ENCODE data around the gene GPR50.

Gene GPR50

GRCh38 chrX:151176231-151176750 lies at the start of gene GPR50:
GPR50 (plus strand) TSS chrX:151176584; CDS start chrX:151176722, 138 bp downstream.
- no peaks in the 10 kb centered on the region for H3K36me3 Mint-ChIP-seq (ENCODE audit: low read depth)
- H3K4me1 Mint-ChIP-seq (ENCODE audit: low read depth), result peaks cover 8% of the 10 kb centered on the region
- no peaks in the 10 kb centered on the region for H3K9me3 Mint-ChIP-seq
- peaks cover 55% of the 10 kb centered on the region for H3K27me3 Mint-ChIP-seq
- H3K27ac Mint-ChIP-seq, result no peak within 1 kb of the TSS
- no peak within 1 kb of the TSS for H3K4me3 Mint-ChIP-seq

GRCh38 chrX:151132531-151132930 lies 43.9 kb upstream of the GPR50 start:
- Mint-ChIP-seq H3K36me3 (ENCODE audit: low read depth) (no peaks in the 10 kb centered on the region), H3K27ac (no peak overlapping the region), H3K9me3 (no peaks in the 10 kb centered on the region), H3K27me3 (no peaks in the 10 kb centered on the region), H3K4me1 (ENCODE audit: low read depth) (no peaks in the 10 kb centered on the region), H3K4me3 (no peak overlapping the region)

GRCh38 chrX:151151665-151152267 lies 24.6 kb upstream of the GPR50 start:
- Mint-ChIP-seq H3K27ac (no peak overlapping the region), H3K27me3 (peaks cover 20% of the 10 kb centered on the region), H3K4me1 (ENCODE audit: low read depth) (no peaks in the 10 kb centered on the region)

GRCh38 chrX:151153086-151153485 lies 23.3 kb upstream of the GPR50 start:
- Mint-ChIP-seq H3K4me1 (ENCODE audit: low read depth) (no peaks in the 10 kb centered on the region), H3K9me3 (no peaks in the 10 kb centered on the region), H3K4me3 (no peak overlapping the region), H3K27ac (no peak overlapping the region), H3K36me3 (ENCODE audit: low read depth) (no peaks in the 10 kb centered on the region), H3K27me3 (peaks cover 20% of the 10 kb centered on the region)

More at GRCh38 chrX:151151665-151152267, 24.6 kb upstream of the GPR50 start:
- no peak overlapping the region for H3K4me3 Mint-ChIP-seq
- H3K9me3 Mint-ChIP-seq, result no peaks in the 10 kb centered on the region
- no peaks in the 10 kb centered on the region for H3K36me3 Mint-ChIP-seq (ENCODE audit: low read depth)

- Mint-ChIP-seq H3K27me3 (peaks cover 19% of the 10 kb centered on the region), H3K9me3 (no peaks in the 10 kb centered on the region), H3K4me3 (no peak overlapping the region), H3K27ac (no peak overlapping the region), H3K4me1 (ENCODE audit: low read depth) (no peaks in the 10 kb centered on the region), H3K36me3 (ENCODE audit: low read depth) (no peaks in the 10 kb centered on the region)
These were observed 22.7 kb upstream of the GPR50 start for GRCh38 chrX:151153667-151154066.

- no peaks in the 10 kb centered on the region for H3K36me3 Mint-ChIP-seq (ENCODE audit: low read depth)
- no peaks in the 10 kb centered on the region for H3K4me1 Mint-ChIP-seq (ENCODE audit: low read depth)
- no peaks in the 10 kb centered on the region for H3K9me3 Mint-ChIP-seq
These were observed 21.1 kb upstream of the GPR50 start for GRCh38 chrX:151155234-151155633.

GRCh38 chrX:151161690-151162089 lies 14.7 kb upstream of the GPR50 start:
- Mint-ChIP-seq H3K4me3 (no peak overlapping the region), H3K36me3 (ENCODE audit: low read depth) (no peaks in the 10 kb centered on the region), H3K27ac (peak overlapping the region; percentile 40), H3K9me3 (no peaks in the 10 kb centered on the region), H3K27me3 (peaks cover 13% of the 10 kb centered on the region), H3K4me1 (ENCODE audit: low read depth) (no peaks in the 10 kb centered on the region)

More at GRCh38 chrX:151155234-151155633, 21.1 kb upstream of the GPR50 start:
- peaks cover 8% of the 10 kb centered on the region for H3K27me3 Mint-ChIP-seq
- H3K27ac Mint-ChIP-seq, result no peak overlapping the region
- no peak overlapping the region for H3K4me3 Mint-ChIP-seq

- Mint-ChIP-seq H3K27ac (no peak overlapping the region), H3K9me3 (no peaks in the 10 kb centered on the region), H3K36me3 (ENCODE audit: low read depth) (no peaks in the 10 kb centered on the region), H3K4me3 (no peak overlapping the region), H3K4me1 (ENCODE audit: low read depth) (no peaks in the 10 kb centered on the region), H3K27me3 (peaks cover 11% of the 10 kb centered on the region)
These were observed 8.5 kb upstream of the GPR50 start for GRCh38 chrX:151167791-151168345.

GRCh38 chrX:151169783-151170182 lies 6.6 kb upstream of the GPR50 start:
- H3K27me3 Mint-ChIP-seq, result peaks cover 12% of the 10 kb centered on the region
- H3K4me3 Mint-ChIP-seq, result no peak overlapping the region
- H3K4me1 Mint-ChIP-seq (ENCODE audit: low read depth), result no peaks in the 10 kb centered on the region
- no peak overlapping the region for H3K27ac Mint-ChIP-seq
- H3K9me3 Mint-ChIP-seq, result no peaks in the 10 kb centered on the region
- H3K36me3 Mint-ChIP-seq (ENCODE audit: low read depth), result no peaks in the 10 kb centered on the region

GRCh38 chrX:151174581-151175282 lies 1.7 kb upstream of the GPR50 start:
- H3K4me1 Mint-ChIP-seq (ENCODE audit: low read depth), result peaks cover 8% of the 10 kb centered on the region

GRCh38 chrX:151175283-151176062 lies 911 bp upstream of the GPR50 start:
- peaks cover 8% of the 10 kb centered on the region for H3K4me1 Mint-ChIP-seq (ENCODE audit: low read depth)
- no peaks in the 10 kb centered on the region for H3K9me3 Mint-ChIP-seq
- no peaks in the 10 kb centered on the region for H3K36me3 Mint-ChIP-seq (ENCODE audit: low read depth)
- no peak overlapping the region for H3K4me3 Mint-ChIP-seq
- peaks cover 47% of the 10 kb centered on the region for H3K27me3 Mint-ChIP-seq
- H3K27ac Mint-ChIP-seq, result no peak overlapping the region

More at GRCh38 chrX:151174581-151175282, 1.7 kb upstream of the GPR50 start:
- H3K4me3 Mint-ChIP-seq, result no peak overlapping the region
- H3K9me3 Mint-ChIP-seq, result no peaks in the 10 kb centered on the region
- H3K27me3 Mint-ChIP-seq, result peaks cover 39% of the 10 kb centered on the region
- H3K27ac Mint-ChIP-seq, result no peak overlapping the region
- H3K36me3 Mint-ChIP-seq (ENCODE audit: low read depth), result no peaks in the 10 kb centered on the region

- Mint-ChIP-seq H3K4me1 (ENCODE audit: low read depth) (peaks cover 8% of the 10 kb centered on the region), H3K9me3 (no peaks in the 10 kb centered on the region), H3K27ac (no peak overlapping the region), H3K36me3 (ENCODE audit: low read depth) (no peaks in the 10 kb centered on the region), H3K27me3 (peaks cover 62% of the 10 kb centered on the region), H3K4me3 (no peak overlapping the region)
These were observed 1.0 kb downstream of the GPR50 start for GRCh38 chrX:151177141-151178027.

- no peaks in the 10 kb centered on the region for H3K9me3 Mint-ChIP-seq
- H3K27ac Mint-ChIP-seq, result no peak overlapping the region
- peaks cover 69% of the 10 kb centered on the region for H3K27me3 Mint-ChIP-seq
- H3K36me3 Mint-ChIP-seq (ENCODE audit: low read depth), result no peaks in the 10 kb centered on the region
- peak overlapping the region; percentile 54 for H3K4me3 Mint-ChIP-seq
- H3K4me1 Mint-ChIP-seq (ENCODE audit: low read depth), result peaks cover 8% of the 10 kb centered on the region
These were observed 2.4 kb downstream of the GPR50 start for GRCh38 chrX:151178746-151179145.

GRCh38 chrX:151180400-151180799 lies 4.0 kb downstream of the GPR50 start:
- Mint-ChIP-seq H3K4me1 (ENCODE audit: low read depth) (peaks cover 8% of the 10 kb centered on the region), H3K4me3 (no peak overlapping the region), H3K27me3 (peaks cover 67% of the 10 kb centered on the region), H3K9me3 (no peaks in the 10 kb centered on the region), H3K36me3 (ENCODE audit: low read depth) (no peaks in the 10 kb centered on the region), H3K27ac (no peak overlapping the region)

All from stimulated activated naive CD8-positive, alpha-beta T cell treated with anti-CD3 and anti-CD28 coated beads, Interleukin-15, Interleukin-2, amounts not matched to agents 100 ng/mL and 50 ng/mL, for 24 hours (primary cell).